Mesenchymal stem cell (in vitro differentiated cells and primary cell): ENCODE data around the gene ZNF23.

ENCODE experiments used
- DNase-seq: peaks from one replicate; pipeline ENCODE4 v3.0.0-alpha.2; 2013
- H2AFZ ChIP-seq: one replicate; pipeline ENCODE4 v1.6.1; 2013; ENCODE audit warnings: low read depth, mild to moderate bottlenecking, control low read depth, inconsistent platforms, low read length, moderate library complexity
- H2AK5ac ChIP-seq: 2 replicates; pipeline ENCODE4 v1.6.1; 2013; ENCODE audit warnings: low read length, moderate library complexity, mild to moderate bottlenecking, inconsistent platforms; ENCODE audit not compliant: severe bottlenecking
- H2BK120ac ChIP-seq: one replicate; pipeline ENCODE4 v1.6.1; 2013; ENCODE audit warnings: low read depth, mild to moderate bottlenecking, inconsistent platforms, low read length, moderate library complexity
- H2BK12ac ChIP-seq, 2 experiments: one replicate each; pipeline ENCODE4 v1.6.1; 2013; ENCODE audit warnings: inconsistent platforms in 2 of 2, low read length in 2 of 2, mild to moderate bottlenecking in 2 of 2, moderate library complexity in 2 of 2, control low read depth in 1 of 2
- H2BK15ac ChIP-seq: one replicate; pipeline ENCODE4 v1.6.1; 2013; ENCODE audit warnings: mild to moderate bottlenecking, low read depth, inconsistent platforms; ENCODE audit not compliant: poor library complexity, severe bottlenecking
- H2BK5ac ChIP-seq: 2 replicates; pipeline ENCODE4 v1.6.1; 2013; ENCODE audit warnings: low read depth, mild to moderate bottlenecking, low read length, control low read depth, inconsistent platforms; ENCODE audit not compliant: poor library complexity, severe bottlenecking
- H3K14ac ChIP-seq, 2 experiments: one replicate each; pipeline ENCODE4 v1.6.1; 2013; ENCODE audit warnings: inconsistent platforms in 2 of 2, low read length in 2 of 2, control low read depth in 1 of 2, mild to moderate bottlenecking in 1 of 2, moderate library complexity in 1 of 2
- H3K18ac ChIP-seq, 2 experiments: one replicate each; pipeline ENCODE4 v1.6.1; 2013; ENCODE audit warnings: inconsistent platforms in 2 of 2, low read length in 2 of 2, control low read depth in 1 of 2, low read depth in 1 of 2, mild to moderate bottlenecking in 1 of 2
- H3K23ac ChIP-seq, 2 experiments: one replicate each; pipeline ENCODE4 v1.6.1; 2013; ENCODE audit warnings: inconsistent platforms in 2 of 2, low read length in 2 of 2, mild to moderate bottlenecking in 2 of 2, moderate library complexity in 2 of 2, control low read depth in 1 of 2
- H3K27ac ChIP-seq: 2 replicates; pipeline ENCODE4 v1.5.1; 2013; ENCODE audit warnings: mild to moderate bottlenecking, moderate library complexity, low read length, control low read depth, inconsistent platforms; ENCODE audit not compliant: poor library complexity, severe bottlenecking
- H3K27me3 ChIP-seq, 2 experiments: 2 replicates each; pipeline versions ENCODE4 v1.6.1 to v1.7.0; 2013; ENCODE audit warnings: low read length in 2 of 2, mild to moderate bottlenecking in 2 of 2, moderate library complexity in 2 of 2, control low read depth in 1 of 2, inconsistent platforms in 1 of 2; ENCODE audit not compliant: control insufficient read depth in 1 of 2, insufficient read depth in 1 of 2
- H3K36me3 ChIP-seq, 2 experiments: 2 replicates each; pipeline versions ENCODE4 v1.6.1 to v1.7.0; 2013; ENCODE audit warnings: low read length in 2 of 2, control low read depth in 1 of 2, inconsistent platforms in 1 of 2, low read depth in 1 of 2, mild to moderate bottlenecking in 1 of 2; ENCODE audit not compliant: insufficient read depth in 2 of 2, control insufficient read depth in 1 of 2
- H3K4ac ChIP-seq, 2 experiments: one replicate each; pipeline ENCODE4 v1.6.1; 2013; ENCODE audit warnings: inconsistent platforms in 2 of 2, low read length in 2 of 2, mild to moderate bottlenecking in 2 of 2, moderate library complexity in 2 of 2, control low read depth in 1 of 2, low read depth in 1 of 2
- H3K4me1 ChIP-seq: 2 replicates; pipeline ENCODE4 v1.6.1; 2013; ENCODE audit warnings: low read depth, low read length, control low read depth; ENCODE audit not compliant: control insufficient read depth, insufficient read depth
- H3K4me2 ChIP-seq: 2 replicates; pipeline ENCODE4 v1.6.1; 2013; ENCODE audit warnings: low read length, mild to moderate bottlenecking, inconsistent platforms; ENCODE audit not compliant: poor library complexity, severe bottlenecking
- H3K4me3 ChIP-seq, 2 experiments: 2 replicates each; pipeline versions ENCODE4 v1.5.1 to v1.7.0; 2013; ENCODE audit warnings: low read length in 2 of 2, mild to moderate bottlenecking in 2 of 2, control low read depth in 1 of 2, low read depth in 1 of 2; ENCODE audit not compliant: insufficient read depth in 1 of 2
- H3K79me1 ChIP-seq: replicated peaks from 2 replicates; pipeline ENCODE4 v1.6.1; 2013; ENCODE audit warnings: mild to moderate bottlenecking, control low read depth, low read length, inconsistent platforms; ENCODE audit not compliant: poor library complexity, severe bottlenecking
- H3K9ac ChIP-seq: 2 replicates; pipeline ENCODE4 v1.7.0; 2013; ENCODE audit warnings: mild to moderate bottlenecking, low read length, moderate library complexity
- H3K9me3 ChIP-seq: 2 replicates; pipeline ENCODE4 v1.7.0; 2013; ENCODE audit warnings: mild to moderate bottlenecking, low read length; ENCODE audit not compliant: control insufficient read depth
- H4K8ac ChIP-seq: one replicate; pipeline ENCODE4 v1.6.1; 2013; ENCODE audit warnings: inconsistent platforms, mild to moderate bottlenecking, low read length, moderate library complexity
- H4K91ac ChIP-seq: one replicate; pipeline ENCODE4 v1.6.1; 2013; ENCODE audit warnings: mild to moderate bottlenecking, low read length, inconsistent platforms
- WGBS: methylation state at CpG from one replicate; pipeline ENCODE4 v1.1.7; 2013; ENCODE audit warnings: mixed read lengths; 5-methylcytosine and 5-hydroxymethylcytosine counted together

ZNF23 gene

GRCh38 chr16:71430744-71431143, 31.3 kb downstream of the ZNF23 start:
- H2BK15ac ChIP-seq, result no peak overlapping the region
- H2AFZ ChIP-seq, result no peak overlapping the region
- no peak overlapping the region for H4K91ac ChIP-seq
- DNase-seq, result no peak
- H3K4ac ChIP-seq, result no peak overlapping the region
- H2AK5ac ChIP-seq, result no peak overlapping the region
- no peaks in the 10 kb centered on the region for H3K9me3 ChIP-seq
- 54% methylated on average over 6 of the region's 6 CpGs for WGBS
- H3K4me2 ChIP-seq, result no peak overlapping the region
- no peaks in the 10 kb centered on the region for H3K79me1 ChIP-seq
- H3K4me3 ChIP-seq, result no peak overlapping the region
- no peaks in the 10 kb centered on the region for H3K36me3 ChIP-seq
- no peak overlapping the region for H3K9ac ChIP-seq
- H4K8ac ChIP-seq, result no peak overlapping the region
- no peak overlapping the region for H3K18ac ChIP-seq
- H3K4me1 ChIP-seq, result peaks cover 6% of the 10 kb centered on the region
- H3K23ac ChIP-seq, result no peak overlapping the region
- H3K27me3 ChIP-seq, result peaks cover 12 to 16% of the 10 kb centered on the region in 2 experiments
- no peak overlapping the region for H2BK120ac ChIP-seq
- no peak overlapping the region for H3K14ac ChIP-seq
- H2BK12ac ChIP-seq, result no peak overlapping the region
- no peak overlapping the region for H3K27ac ChIP-seq
- no peak overlapping the region for H2BK5ac ChIP-seq

- Histone ChIP-seq H3K9ac (no peak overlapping the region), H3K79me1 (no peaks in the 10 kb centered on the region), H2BK120ac (no peak overlapping the region), H3K4me2 (no peak overlapping the region), H3K9me3 (no peaks in the 10 kb centered on the region), H3K23ac (no peak overlapping the region), H3K4me3 (no peak overlapping the region), H2BK15ac (no peak overlapping the region), H4K91ac (no peak overlapping the region), H4K8ac (no peak overlapping the region), H3K14ac (no peak overlapping the region), H3K36me3 (no peaks in the 10 kb centered on the region), H2AK5ac (no peak overlapping the region), H3K18ac (no peak overlapping the region), H3K4me1 (peaks cover 7% of the 10 kb centered on the region), H2BK12ac (no peak overlapping the region), H3K4ac (no peak overlapping the region), H2BK5ac (no peak overlapping the region), H3K27ac (no peak overlapping the region), H2AFZ (no peak overlapping the region), H3K27me3 (peaks cover 23 to 28% of the 10 kb centered on the region in 2 experiments)
- no peak for DNase-seq
- WGBS, result 74% methylated on average over 3 of the region's 3 CpGs
Observed at GRCh38 chr16:71429581-71429980, 32.5 kb downstream of the ZNF23 start.

DNA sequence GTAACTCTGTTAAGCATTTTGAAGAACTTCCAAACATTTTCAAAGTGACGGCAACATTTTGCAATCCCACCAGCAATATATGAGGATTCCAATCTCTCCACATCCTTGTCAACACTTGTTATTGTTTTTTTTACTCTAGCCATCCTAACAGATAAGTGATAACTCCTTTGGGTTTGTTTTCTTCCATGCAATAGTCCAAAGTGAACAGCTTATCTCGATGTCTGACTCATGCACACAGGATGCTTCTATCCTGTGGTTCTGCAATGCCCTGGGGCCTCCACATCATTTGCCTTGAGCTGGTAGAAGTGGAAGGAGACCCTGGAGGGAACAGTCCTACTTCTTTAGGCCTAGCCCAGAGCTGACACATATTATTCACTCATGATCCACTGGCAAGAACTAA, 33.2 kb downstream of the ZNF23 start:
- H2BK120ac ChIP-seq, result no peak overlapping the region
- H3K9ac ChIP-seq, result no peak overlapping the region
- DNase-seq, result no peak
- H3K23ac ChIP-seq, result no peak overlapping the region
- no peak overlapping the region for H2AK5ac ChIP-seq
- no peak overlapping the region for H3K4me3 ChIP-seq
- 85% methylated on average over 2 of the region's 2 CpGs for WGBS
- H3K27ac ChIP-seq, result no peak overlapping the region
- H3K36me3 ChIP-seq, result no peaks in the 10 kb centered on the region
- no peak overlapping the region for H4K8ac ChIP-seq
- H3K4me2 ChIP-seq, result no peak overlapping the region
- no peak overlapping the region for H2BK15ac ChIP-seq
- H3K18ac ChIP-seq, result no peak overlapping the region
- no peak overlapping the region for H2BK12ac ChIP-seq
- peaks cover 30 to 34% of the 10 kb centered on the region in 2 experiments for H3K27me3 ChIP-seq
- H3K4ac ChIP-seq, result no peak overlapping the region
- no peak overlapping the region for H2AFZ ChIP-seq
- H3K9me3 ChIP-seq, result no peaks in the 10 kb centered on the region
- no peak overlapping the region for H4K91ac ChIP-seq
- H2BK5ac ChIP-seq, result no peak overlapping the region
- H3K79me1 ChIP-seq, result no peaks in the 10 kb centered on the region
- peaks cover 7% of the 10 kb centered on the region for H3K4me1 ChIP-seq
- no peak overlapping the region for H3K14ac ChIP-seq

DNA sequence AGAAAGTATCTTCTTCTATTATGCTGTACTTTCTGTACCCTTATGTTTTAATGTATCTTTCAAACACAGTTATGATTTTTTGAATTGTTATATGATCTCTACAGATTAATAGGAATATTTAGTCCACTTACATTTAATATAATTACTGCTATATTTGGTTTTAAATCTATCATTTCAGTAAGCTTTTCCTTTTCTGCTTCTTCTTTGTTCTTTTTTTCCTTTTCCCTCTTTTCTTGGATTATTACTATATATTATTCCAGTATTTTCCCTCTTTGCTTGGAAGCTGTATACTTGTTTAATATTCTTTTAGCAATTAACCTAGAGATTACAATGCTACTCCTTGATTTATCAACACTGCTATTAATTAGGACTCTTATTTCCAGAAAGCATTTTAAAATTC, 33.7 kb downstream of the ZNF23 start:
- Histone ChIP-seq H2BK5ac (no peak overlapping the region), H2AFZ (no peak overlapping the region), H3K4me2 (no peak overlapping the region), H3K4ac (no peak overlapping the region), H3K4me1 (peaks cover 7% of the 10 kb centered on the region), H3K27me3 (peaks cover 33 to 34% of the 10 kb centered on the region in 2 experiments), H2AK5ac (no peak overlapping the region), H2BK15ac (no peak overlapping the region), H3K18ac (no peak overlapping the region), H3K23ac (no peak overlapping the region), H3K9ac (no peak overlapping the region), H3K27ac (no peak overlapping the region), H2BK12ac (no peak overlapping the region), H3K14ac (no peak overlapping the region), H3K4me3 (no peak overlapping the region), H3K79me1 (no peaks in the 10 kb centered on the region), H3K36me3 (no peaks in the 10 kb centered on the region), H3K9me3 (no peaks in the 10 kb centered on the region), H4K8ac (no peak overlapping the region), H4K91ac (no peak overlapping the region), H2BK120ac (no peak overlapping the region)
- DNase-seq, result no peak
